SK-N-SH (cell line): ENCODE results near the gene PDE9A. TPM values are rescaled to one million over a fixed set of nuclear protein-coding genes. Genes with fewer than 3 reads are reported as not detected.

Experiments used
- CTCF ChIA-PET: fragments of 300-600, 350-600 bp; formaldehyde crosslinking; extraction: SDS; loops from one replicate; lab custom pipeline; 2021; lab: Yijun Ruan, JAX
- POLR2A ChIA-PET: fragments of 350-600 bp; sonication (Branson Sonifier 250); formaldehyde crosslinking; extraction: SDS; loops from one replicate; lab custom pipeline; 2020; ENCODE audit warnings: antibody characterized with exemption, inconsistent platforms; lab: Yijun Ruan, JAX
- DNase-seq: peaks from one replicate; pipeline ENCODE4 v3.0.0; 2012
- H2AFZ ChIP-seq: fragments of 200-600 bp; sonication (generic); 2 replicates; pipeline ENCODE4 v1.8.1; 2016; ENCODE audit warnings: antibody characterized with exemption, mild to moderate bottlenecking, low read depth
- H3F3A ChIP-seq: fragments of 200-600 bp; sonication (generic); replicated peaks from 2 replicates; pipeline ENCODE3; 2016; ENCODE audit warnings: antibody characterized with exemption, mild to moderate bottlenecking; ENCODE audit not compliant: insufficient read depth
- H3K27ac ChIP-seq, 2 experiments: fragments of 200-500 bp in 1 of 2; fragments of 200-600 bp in 1 of 2; sonication (Bioruptor generic) in 1 of 2; sonication (generic), shearing (Covaris generic) in 1 of 2; 2 replicates each; pipeline versions ENCODE4 v1.5.1 to v1.6.1; 2014 to 2016; ENCODE audit warnings: low read depth in 2 of 2, inconsistent platforms in 1 of 2, low read length in 1 of 2, mild to moderate bottlenecking in 1 of 2, mixed read lengths in 1 of 2
- H3K27me3 ChIP-seq: fragments of 200-600 bp; sonication (generic), shearing (Covaris generic); 2 replicates; pipeline ENCODE4 v1.6.1; 2016; ENCODE audit warnings: mixed run types; ENCODE audit not compliant: insufficient read depth
- H3K36me3 ChIP-seq, 2 experiments: fragments of 200-500 bp in 1 of 2; fragments of 200-600 bp in 1 of 2; sonication (Bioruptor generic) in 1 of 2; sonication (generic) in 1 of 2; replicated peaks in 1 of 2; 2 replicates each; pipeline versions ENCODE3 to v1.5.1; 2014 to 2016; ENCODE audit warnings: low read length in 1 of 2, mild to moderate bottlenecking in 1 of 2; ENCODE audit not compliant: insufficient read depth in 2 of 2, control insufficient read depth in 1 of 2
- H3K4me1 ChIP-seq, 2 experiments: fragments of 200-500 bp in 1 of 2; fragments of 200-600 bp in 1 of 2; sonication (Bioruptor generic) in 1 of 2; sonication (generic), shearing (Covaris generic) in 1 of 2; 2 replicates each; pipeline versions ENCODE4 v1.5.1 to v1.6.1; 2014 to 2016; ENCODE audit warnings: low read depth in 1 of 2, low read length in 1 of 2, mixed run types in 1 of 2; ENCODE audit not compliant: insufficient read depth in 2 of 2, control insufficient read depth in 1 of 2
- H3K4me2 ChIP-seq: fragments of 200-600 bp; sonication (generic), shearing (Covaris generic); 2 replicates; pipeline ENCODE4 v1.6.1; 2017; ENCODE audit warnings: mixed run types
- H3K4me3 ChIP-seq, 2 experiments: fragments of 200-500 bp in 1 of 2; fragments of 200-600 bp in 1 of 2; sonication (Bioruptor generic) in 1 of 2; sonication (generic), shearing (Covaris generic) in 1 of 2; 2 replicates each; pipeline versions ENCODE4 v1.5.1 to v1.8.1; 2014 to 2016; ENCODE audit warnings: low read depth in 2 of 2, inconsistent platforms in 1 of 2, low read length in 1 of 2, mild to moderate bottlenecking in 1 of 2, mixed read lengths in 1 of 2, moderate library complexity in 1 of 2
- H3K79me2 ChIP-seq: fragments of 200-600 bp; sonication (generic); 2 replicates; pipeline ENCODE4 v1.8.1; 2017; ENCODE audit warnings: mild to moderate bottlenecking; ENCODE audit not compliant: insufficient read depth
- H3K9ac ChIP-seq: fragments of 200-600 bp; sonication (generic); 2 replicates; pipeline ENCODE4 v1.6.1; 2017; ENCODE audit warnings: mixed run types
- H3K9me2 ChIP-seq: fragments of 200-600 bp; sonication (generic); 2 replicates; pipeline ENCODE4 v1.6.1; 2017; ENCODE audit warnings: mixed run types
- H3K9me3 ChIP-seq: fragments of 200-600 bp; sonication (generic); 2 replicates; pipeline ENCODE4 v1.6.1; 2017; ENCODE audit warnings: mixed run types, mild to moderate bottlenecking, moderate library complexity
- H4K20me1 ChIP-seq: fragments of 200-600 bp; sonication (generic); 2 replicates; pipeline ENCODE4 v1.6.1; 2017; ENCODE audit warnings: mild to moderate bottlenecking, mixed run types; ENCODE audit not compliant: insufficient read depth
- EP300 ChIP-seq, 2 experiments: IDR thresholded peaks; 2 replicates each; pipeline versions ENCODE4 v1.4.0 to v1.6.1; 2012; ENCODE audit warnings: borderline replicate concordance in 1 of 2, low read depth in 1 of 2, low read length in 1 of 2
- GABPA ChIP-seq: IDR thresholded peaks from 2 replicates; pipeline ENCODE4 v1.4.0; 2012; ENCODE audit warnings: low read depth, mild to moderate bottlenecking
- JUND ChIP-seq: IDR thresholded peaks from 2 replicates; pipeline ENCODE4 v1.4.0; 2012
- MEF2A ChIP-seq: IDR thresholded peaks from 2 replicates; pipeline ENCODE4 v1.4.0; 2012; ENCODE audit warnings: low read depth, borderline replicate concordance
- NFIC ChIP-seq: IDR thresholded peaks from 2 replicates; pipeline ENCODE4 v1.4.0; 2012; ENCODE audit warnings: borderline replicate concordance
- NRF1 ChIP-seq: IDR thresholded peaks from 2 replicates; pipeline ENCODE4 v1.6.1; 2012; ENCODE audit warnings: low read depth, mild to moderate bottlenecking, low read length
- PBX3 ChIP-seq: IDR thresholded peaks from 2 replicates; pipeline ENCODE4; 2012
- POLR2AphosphoS5 ChIP-seq: IDR thresholded peaks from 2 replicates; pipeline ENCODE4 v1.6.1; 2012; ENCODE audit warnings: low read depth, low read length
- RFX5 ChIP-seq: IDR thresholded peaks from 2 replicates; pipeline ENCODE4 v1.6.1; 2012; ENCODE audit warnings: mild to moderate bottlenecking, improper control_type of control experiment, low read length
- TAF1 ChIP-seq: IDR thresholded peaks from 2 replicates; pipeline ENCODE4 v1.6.1; 2012; ENCODE audit warnings: low read depth, mild to moderate bottlenecking, low read length, moderate library complexity, borderline replicate concordance
- TCF12 ChIP-seq: IDR thresholded peaks from 2 replicates; pipeline ENCODE4 v1.4.0; 2012
- TEAD4 ChIP-seq: IDR thresholded peaks from 2 replicates; pipeline ENCODE4 v1.4.0; 2012; ENCODE audit warnings: mild to moderate bottlenecking, borderline replicate concordance; ENCODE audit not compliant: insufficient read depth
- YY1 ChIP-seq: IDR thresholded peaks from 2 replicates; pipeline ENCODE4 v1.4.0; 2012; ENCODE audit warnings: low read depth, mild to moderate bottlenecking
- ZBTB33 ChIP-seq: IDR thresholded peaks from 2 replicates; pipeline ENCODE4 v1.4.0; 2012; ENCODE audit warnings: low read depth, borderline replicate concordance
- WGBS: methylation state at CpG from one replicate; pipeline ENCODE4 v1.1.6; 2017; ENCODE audit warnings: low lambda C conversion rate; 5-methylcytosine and 5-hydroxymethylcytosine counted together
- polyA plus RNA-seq, 3 experiments: library from polyadenylated mRNA; depleted of rRNA; stranded (reverse); fragments of >200 nt; gene quantifications; 2 replicates each; pipeline ENCODE4 v1.2.3, GENCODE V29; 2012
- TF ChIP-seq, protein P1 (sequence below): fragments of 150-350 bp; IDR thresholded peaks from 2 replicates; pipeline ENCODE4 v1.6.1; 2017; ENCODE audit warnings: antibody characterized with exemption, low read length, low read depth, borderline replicate concordance

Gene PDE9A
- polyA plus RNA-seq, 1 of the 3 experiments (the other 2 are of a cell fraction): 0.28 TPM

DNA sequence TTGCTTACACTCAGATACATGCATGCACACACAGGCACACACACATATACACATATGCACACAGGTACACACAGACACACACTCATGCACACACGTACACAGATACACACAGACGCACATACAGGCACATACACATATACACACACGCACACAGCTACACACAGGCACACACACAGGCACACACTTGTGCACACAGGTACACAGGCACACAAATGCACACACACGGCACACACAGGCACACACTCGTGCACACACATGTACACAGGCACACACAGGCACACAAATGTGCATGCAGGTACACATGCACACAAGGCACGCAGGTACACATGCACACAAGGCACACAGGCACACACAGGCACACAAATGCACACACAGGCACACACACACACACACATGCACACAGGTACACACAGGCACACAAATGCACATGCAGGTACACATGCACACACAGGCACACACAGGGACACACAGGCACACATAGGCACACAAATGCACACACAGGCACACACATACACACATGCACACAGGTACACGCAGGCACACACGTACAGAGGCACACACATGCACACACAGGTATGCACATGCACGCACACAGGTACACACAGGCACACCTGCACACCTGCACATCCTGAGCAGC, 115.9 kb downstream of the PDE9A start:
- Histone ChIP-seq H3K4me2 (no peak overlapping the region), H3K4me3 (no peak overlapping the region), H3F3A (no peaks in the 10 kb centered on the region), H3K9me3 (no peaks in the 10 kb centered on the region), H2AFZ (no peak overlapping the region), H3K27me3 (no peaks in the 10 kb centered on the region), H3K9me2 (no peaks in the 10 kb centered on the region), H3K4me1 (no peaks in the 10 kb centered on the region), H3K36me3 (no peaks in the 10 kb centered on the region), H3K79me2 (no peaks in the 10 kb centered on the region), H3K9ac (no peak overlapping the region), H3K27ac (no peak overlapping the region), H4K20me1 (no peaks in the 10 kb centered on the region)
- WGBS: 42% methylated on average over 7 of the region's 9 CpGs
- CTCF ChIA-PET: no interaction called here
- no peak for DNase-seq
- POLR2A ChIA-PET: interaction anchor here (0.6 kb wide), 1 partner anchor 797 kb away, joined by 3 read pairs; no protein-coding TSS in a partner anchor
- TF ChIP-seq PBX3 (no peak), NRF1 (no peak), NFIC (no peak), EP300 (IDR thresholded peaks at IDR 0.05; ENCODE audit: borderline replicate concordance in 1 of 2, low read depth in 1 of 2, low read length in 1 of 2) (no peak), ZBTB33 (no peak), TCF12 (no peak)

DNA sequence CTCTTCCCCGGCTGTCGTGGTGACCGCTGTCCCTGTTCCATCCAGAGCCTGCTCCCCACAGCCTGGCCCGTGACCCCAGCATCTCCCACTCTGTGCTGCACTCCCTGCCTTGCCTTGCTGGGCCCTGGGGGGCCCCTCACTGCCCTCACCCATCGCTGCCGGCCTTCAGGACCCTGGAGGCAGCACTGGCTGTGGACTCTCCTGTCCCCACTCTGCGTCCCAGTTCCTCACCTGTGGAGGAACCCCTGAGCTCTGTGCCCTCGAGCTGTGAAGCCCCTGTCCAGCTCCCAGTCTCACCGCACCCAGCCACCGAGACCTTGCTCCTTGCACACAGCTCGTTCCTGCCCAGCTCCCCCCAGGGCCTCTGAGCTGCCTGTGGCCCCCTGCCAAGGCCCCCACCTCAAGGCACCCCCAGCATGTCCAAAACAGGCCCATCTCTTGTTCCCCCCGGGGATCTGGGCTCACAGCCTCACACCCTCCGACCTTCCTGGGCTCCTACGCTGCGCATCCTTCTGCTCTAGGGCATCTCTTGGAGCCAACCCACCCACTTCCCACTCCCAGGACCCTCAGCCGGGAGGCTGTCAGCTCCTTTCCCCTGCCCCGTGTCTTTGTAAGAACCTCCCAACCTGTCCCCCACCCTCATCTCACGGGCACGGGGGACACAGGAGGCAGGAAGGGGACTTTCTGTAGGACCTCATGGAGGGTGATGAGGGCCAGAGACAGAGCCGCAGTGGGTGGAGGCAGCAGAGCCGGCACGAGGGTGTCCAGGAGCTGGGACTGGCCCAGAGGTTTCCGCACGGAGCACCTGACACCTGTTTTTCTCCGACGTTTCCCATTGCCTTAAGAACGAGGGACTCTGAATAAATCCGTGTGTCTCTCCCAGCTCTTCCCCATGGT, 116.6 kb downstream of the PDE9A start:
- CTCF ChIA-PET: no interaction called here
- Histone ChIP-seq H3K4me2 (no peak overlapping the region), H3K4me3 (no peak overlapping the region), H4K20me1 (no peaks in the 10 kb centered on the region), H3K27ac (no peak overlapping the region), H3K9me3 (no peaks in the 10 kb centered on the region), H3K36me3 (no peaks in the 10 kb centered on the region), H3K27me3 (no peaks in the 10 kb centered on the region), H2AFZ (no peak overlapping the region), H3K4me1 (no peaks in the 10 kb centered on the region), H3F3A (no peaks in the 10 kb centered on the region), H3K79me2 (no peaks in the 10 kb centered on the region), H3K9me2 (no peaks in the 10 kb centered on the region), H3K9ac (no peak overlapping the region)
- TF ChIP-seq JUND (no peak), YY1 (no peak), GABPA (no peak), EP300 (IDR thresholded peaks at IDR 0.05; ENCODE audit: borderline replicate concordance in 1 of 2, low read depth in 1 of 2, low read length in 1 of 2) (no peak), TAF1 (no peak), MEF2A (no peak), POLR2AphosphoS5 (no peak), RFX5 (no peak), NRF1 (no peak), TEAD4 (no peak)
- TF ChIP-seq, protein P1, sequence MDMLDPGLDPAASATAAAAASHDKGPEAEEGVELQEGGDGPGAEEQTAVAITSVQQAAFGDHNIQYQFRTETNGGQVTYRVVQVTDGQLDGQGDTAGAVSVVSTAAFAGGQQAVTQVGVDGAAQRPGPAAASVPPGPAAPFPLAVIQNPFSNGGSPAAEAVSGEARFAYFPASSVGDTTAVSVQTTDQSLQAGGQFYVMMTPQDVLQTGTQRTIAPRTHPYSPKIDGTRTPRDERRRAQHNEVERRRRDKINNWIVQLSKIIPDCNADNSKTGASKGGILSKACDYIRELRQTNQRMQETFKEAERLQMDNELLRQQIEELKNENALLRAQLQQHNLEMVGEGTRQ: no peak
- DNase-seq: no peak
- 72% methylated on average over 24 of the region's 28 CpGs for WGBS
- POLR2A ChIA-PET: interaction anchor here (0.6 to 0.7 kb wide), 2 partner anchors 12 to 798 kb away, joined by 3 read pairs; no protein-coding TSS in a partner anchor
